Measurements from ENCODE around the gene PDE9A.
"Not testable (repeated sequence)": the region's sequence is repeated elsewhere in the genome, so short reads cannot be mapped to it uniquely, and the experiment has no call there.

The PDE9A gene

DNA sequence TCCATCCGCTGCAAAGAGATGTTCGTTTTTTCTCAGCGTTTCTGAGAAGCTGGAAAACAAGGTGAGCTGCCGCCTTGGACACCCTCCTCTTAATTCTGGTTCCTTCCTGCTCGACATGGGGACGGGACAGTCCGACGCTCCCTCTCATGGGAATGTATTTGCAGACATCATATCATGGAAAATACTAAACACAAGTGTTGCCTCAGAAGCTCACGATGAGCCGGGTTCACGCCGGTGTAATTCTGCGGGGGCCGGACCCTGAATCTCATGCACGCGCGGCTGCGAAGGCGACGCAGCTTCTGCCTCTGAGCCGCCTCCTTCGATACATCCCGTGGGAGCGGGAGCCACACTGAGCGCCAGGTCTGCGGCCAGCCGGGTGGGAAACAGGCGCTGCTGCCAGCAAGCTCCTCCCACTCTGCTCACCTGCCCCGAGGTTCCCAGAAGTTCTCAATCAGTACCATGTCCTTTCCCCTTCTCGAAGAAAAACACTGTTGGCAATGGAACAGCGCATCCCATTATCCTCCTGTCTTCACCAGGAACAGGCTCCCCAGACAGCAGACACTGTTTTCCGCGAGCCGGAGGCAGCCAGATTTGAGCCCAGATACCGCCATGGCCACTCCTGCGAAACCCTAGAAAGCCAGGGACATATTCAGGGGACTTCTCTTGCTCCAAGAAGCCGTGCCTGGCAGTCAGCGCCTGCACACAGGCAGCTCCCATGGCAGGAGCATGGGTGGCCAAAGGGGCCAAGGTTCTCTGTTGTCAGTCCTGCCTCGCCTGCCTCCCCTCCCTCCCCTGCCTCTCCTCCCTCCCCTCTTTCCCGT is 127.9 kb downstream of the PDE9A start:
- no peak for DNase-seq

- DNase-seq, result no peak
Measured at GRCh38 chr21:42781971-42782722, 128.7 kb downstream of the PDE9A start.

DNA sequence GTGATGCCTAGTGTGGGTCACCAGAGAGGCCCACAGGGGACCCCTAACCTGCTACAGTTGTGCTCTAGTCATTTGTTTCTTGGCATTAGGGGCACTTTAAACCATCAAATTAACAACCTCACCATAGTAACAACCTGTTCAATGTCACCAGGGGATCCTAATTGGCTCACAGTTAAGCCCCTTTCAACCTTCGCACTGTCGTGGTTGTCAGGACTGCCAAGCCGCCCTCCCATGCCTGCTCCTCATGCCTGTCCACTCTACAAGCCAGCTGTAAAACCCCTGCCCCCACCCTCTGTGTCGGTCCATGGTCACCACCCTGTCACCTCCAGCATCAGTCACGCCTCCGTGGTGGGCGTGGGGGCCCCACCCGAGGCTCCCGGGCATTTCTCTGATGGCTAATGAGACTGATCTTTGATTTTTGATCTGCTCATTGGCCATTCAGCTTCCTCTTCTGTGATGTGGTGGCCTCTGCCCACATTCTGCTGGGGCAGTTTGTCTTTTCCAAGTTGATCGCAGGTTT is 129.4 kb downstream of the PDE9A start:
- DNase-seq, result no peak

GRCh38 chr21:42784276-42784675 is 130.9 kb downstream of the PDE9A start:
- no peak for DNase-seq

DNA sequence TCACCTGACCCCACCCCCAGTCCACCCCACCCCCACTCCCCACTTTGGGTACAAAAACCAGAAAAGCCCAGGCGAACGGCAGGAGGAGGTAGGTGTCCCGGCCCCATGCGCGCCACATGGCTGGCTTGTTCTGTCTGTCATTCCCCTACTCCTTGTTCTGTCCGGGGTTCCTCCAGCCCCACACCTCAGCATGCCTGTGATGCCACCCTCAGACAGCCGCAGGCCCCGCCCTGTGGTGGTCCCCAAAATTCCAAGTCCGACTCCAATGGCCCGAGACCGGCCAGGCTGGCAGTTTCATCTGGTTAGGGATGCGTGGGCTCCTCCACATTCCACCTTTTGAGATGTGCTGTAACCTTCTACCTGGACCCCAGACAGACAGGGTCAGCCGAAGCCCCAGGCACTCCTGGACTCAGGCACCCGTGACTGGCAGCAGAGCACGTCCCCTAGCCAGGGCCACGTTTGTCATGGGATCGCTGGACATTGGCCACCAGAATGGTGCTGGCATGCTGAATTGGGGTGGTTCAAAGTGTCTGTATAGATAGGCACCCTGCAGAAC is 131.6 kb downstream of the PDE9A start:
- no peak for DNase-seq

GRCh38 chr21:42785666-42786427 is 132.4 kb downstream of the PDE9A start:
- DNase-seq, result no peak

DNA sequence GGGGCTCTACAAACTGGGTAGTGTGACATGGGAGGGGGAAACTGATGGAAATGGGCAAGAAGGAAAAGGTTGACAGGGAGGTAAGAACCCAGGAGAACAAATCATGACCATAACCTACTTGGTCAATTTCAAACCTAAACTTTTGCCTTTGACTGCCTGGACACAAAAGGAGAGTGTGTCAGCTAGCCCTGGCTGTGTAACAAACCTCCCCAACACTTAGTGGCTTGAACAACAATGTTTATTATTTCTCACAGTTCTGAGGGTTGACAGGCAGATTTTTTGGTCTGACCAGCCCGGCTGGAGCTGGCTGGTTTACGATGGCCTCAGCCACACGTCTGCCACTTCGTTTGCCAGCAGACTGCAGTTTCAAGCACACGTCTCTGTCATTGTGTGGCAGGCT is 133.5 kb downstream of the PDE9A start:
- DNase-seq, result no peak

DNA sequence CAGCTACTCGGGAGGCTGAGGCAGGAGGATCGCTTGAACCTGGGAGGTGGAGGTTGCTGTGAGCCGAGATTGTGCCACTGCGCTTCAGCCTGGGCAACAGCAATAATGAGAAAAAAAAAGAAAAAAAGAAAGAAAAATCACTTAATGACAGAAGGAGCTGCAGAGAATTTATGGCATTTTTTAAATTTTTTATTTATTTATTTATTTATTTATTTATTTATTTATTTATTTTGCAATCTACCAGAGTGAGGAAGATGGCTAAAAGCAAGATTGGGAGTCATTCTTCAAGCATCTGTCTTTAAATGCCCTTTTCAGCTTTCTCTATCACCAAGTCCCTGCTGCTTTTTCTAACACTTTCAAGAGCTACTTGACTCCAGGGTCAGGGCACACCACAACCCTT is 134.2 kb downstream of the PDE9A start:
- no peak for DNase-seq

- DNase-seq, result no peak
Measured at GRCh38 chr21:42790520-42791065, 137.2 kb downstream of the PDE9A start.

GRCh38 chr21:42793774-42794173 is 140.4 kb downstream of the PDE9A start:
- no peak for DNase-seq

GRCh38 chr21:42794551-42794950 is 141.1 kb downstream of the PDE9A start:
- DNase-seq, result no peak

DNA sequence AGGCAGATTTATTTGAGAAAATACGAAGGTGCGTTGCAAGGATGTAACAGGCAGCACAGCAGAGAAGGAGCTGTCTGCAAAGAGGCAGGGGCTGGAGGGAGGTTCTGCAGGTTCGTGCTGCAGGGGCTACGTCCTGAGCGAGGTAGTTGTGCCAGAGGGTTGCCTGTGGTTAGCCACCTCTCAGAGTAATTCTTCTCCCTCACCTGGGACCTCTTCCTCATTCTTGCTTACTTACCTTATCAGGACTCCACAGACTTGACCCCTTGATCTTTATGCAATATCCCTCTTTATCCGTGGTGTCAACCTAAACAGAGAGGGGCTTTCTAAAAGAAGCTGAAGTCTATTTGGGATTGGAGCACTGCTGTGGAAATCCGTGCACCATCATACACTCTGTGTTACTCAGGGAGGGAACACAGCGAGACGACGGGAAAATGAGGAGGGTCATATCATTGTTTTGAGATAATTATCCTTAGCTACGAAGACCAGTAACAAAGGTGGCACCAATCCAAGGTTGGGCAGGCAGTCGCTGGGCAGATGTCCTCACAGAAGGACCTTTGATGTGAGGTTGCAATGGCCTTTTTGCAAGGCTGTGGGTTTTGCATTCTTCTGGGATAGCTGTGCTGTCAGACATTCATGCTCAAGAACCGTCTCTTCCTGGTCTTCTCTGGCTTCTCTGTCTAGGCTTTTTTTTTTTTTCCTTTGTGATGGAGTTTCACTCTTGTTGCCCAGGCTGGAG is 143.1 kb downstream of the PDE9A start:
- no peak for DNase-seq

DNA sequence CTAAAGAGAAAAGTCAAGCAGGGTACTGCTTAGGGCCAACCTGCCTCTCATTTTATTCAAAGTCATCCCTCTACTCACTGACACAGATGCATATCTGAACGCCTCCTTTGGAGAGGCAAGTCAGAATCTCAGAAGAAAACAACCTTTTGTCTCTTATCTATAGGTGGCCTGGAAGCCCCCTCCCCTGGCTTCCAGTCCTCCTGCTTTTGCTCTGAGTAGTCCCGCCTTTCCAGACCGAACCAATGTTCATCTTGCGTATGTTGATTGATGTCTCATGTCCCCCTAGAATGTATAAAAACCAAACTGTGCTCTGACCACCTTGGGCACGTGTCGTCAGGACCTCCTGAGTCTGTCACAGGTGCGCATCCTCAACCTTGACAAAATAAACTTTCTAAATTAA is 144.1 kb downstream of the PDE9A start:
- no peak for DNase-seq

- no peak for DNase-seq
Measured at GRCh38 chr21:42798106-42798505, 144.7 kb downstream of the PDE9A start.

DNA sequence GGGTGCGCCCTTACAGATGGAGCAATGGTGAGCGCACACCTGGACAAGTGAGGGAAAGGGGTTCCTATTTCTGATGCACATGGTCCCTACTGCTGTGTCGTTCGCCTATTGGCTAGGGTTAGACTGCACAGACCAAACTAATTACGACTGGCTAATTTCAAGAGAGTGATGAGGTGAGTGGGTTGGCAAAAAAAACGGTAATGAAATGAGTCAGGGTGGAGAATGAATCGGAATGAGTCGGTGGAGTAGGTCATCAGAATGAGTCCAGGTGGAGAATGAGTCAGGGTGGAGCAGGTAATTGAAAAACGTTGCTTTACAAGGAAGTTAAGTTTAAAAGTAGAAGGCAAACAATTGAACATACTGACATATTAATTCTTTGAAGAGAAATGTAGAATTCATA is 146.1 kb downstream of the PDE9A start:
- DNase-seq, result no peak

DNA sequence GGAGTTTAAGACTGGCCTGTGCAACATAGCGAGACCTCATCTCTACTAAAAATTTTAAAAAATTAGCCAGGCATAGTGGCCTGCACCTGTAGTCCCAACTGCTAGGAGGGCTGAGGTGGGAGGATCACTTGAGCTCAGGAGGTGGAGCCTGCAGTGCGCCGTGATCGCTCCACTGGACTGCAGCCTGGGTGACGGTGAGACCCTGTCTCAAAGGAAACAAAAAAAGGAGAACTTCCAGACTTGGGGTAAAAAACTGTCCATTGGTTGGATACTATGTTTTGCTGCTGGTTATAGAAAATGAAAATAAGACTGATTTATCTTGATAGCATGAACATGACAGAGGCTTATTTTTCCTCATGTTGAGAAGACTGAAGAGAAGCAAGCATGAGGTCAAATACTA is 146.5 kb downstream of the PDE9A start:
- no peak for DNase-seq

- DNase-seq, result not testable (repeated sequence)
Measured at GRCh38 chr21:42801616-42802015, 148.2 kb downstream of the PDE9A start.

DNA sequence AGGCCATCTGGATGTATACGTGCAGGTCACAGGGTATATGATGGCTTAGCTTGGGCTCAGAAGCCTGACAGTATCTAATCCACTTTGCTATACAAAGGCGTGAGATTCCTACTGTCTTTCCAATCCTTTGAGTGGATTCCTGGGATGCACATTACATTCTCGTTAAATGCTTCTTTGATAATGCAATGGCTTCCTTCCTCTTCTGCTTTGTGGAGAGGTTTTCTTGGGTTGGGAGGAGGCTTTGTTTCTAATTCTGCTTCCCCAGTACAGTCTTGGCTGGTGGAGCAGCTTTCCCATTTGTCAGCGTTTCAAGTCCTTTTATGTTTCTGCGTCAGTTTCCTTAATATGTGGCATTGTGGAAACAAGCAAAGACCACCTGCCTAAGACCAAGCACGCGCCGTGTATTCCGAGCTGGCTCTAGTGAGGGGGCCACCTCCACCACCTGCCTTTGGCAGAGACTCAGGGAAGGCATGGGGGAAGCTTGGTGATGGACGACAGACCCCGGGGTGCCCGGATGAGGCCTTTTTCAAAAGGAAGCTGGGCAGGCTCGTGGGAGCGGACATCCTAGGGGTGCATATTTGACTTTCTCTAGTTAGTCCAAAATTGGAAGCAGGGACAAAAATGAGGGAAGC is 153.2 kb downstream of the PDE9A start:
- DNase-seq, result no peak

DNA sequence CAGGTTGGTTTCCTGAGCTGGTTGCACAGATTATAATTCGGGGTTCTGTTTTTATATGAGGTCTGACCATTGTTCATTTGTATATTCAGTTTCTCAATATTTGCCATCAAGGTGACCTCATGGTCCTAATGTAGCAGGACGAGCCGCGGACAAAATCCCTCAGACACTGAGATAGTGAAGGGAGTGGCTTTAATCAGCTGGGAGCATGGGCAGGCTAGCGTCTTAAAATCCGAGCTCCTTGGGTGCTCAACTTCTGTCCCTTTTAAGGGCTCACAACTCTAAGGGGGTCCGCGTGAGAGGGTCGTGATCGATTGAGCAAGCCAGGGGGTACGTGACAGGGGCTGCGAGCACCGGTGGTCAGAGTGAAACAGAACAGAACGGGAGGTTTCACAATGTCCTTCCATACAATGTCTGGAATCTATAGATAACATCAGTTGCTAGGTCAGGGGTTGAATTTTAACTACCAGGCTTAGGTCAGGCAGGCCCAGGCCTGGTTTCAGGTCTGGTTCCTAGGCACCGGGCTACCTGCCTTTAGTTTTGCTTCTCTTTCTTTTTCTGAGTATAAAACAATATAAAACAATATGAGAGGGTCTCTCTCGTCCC is 154.0 kb downstream of the PDE9A start:
- not testable (repeated sequence) for DNase-seq

GRCh38 chr21:42807938-42808613 is 154.7 kb downstream of the PDE9A start:
- DNase-seq, result no peak
